ENCODE results near the gene FGF11.
"Not testable (repeated sequence)": the region's sequence is repeated elsewhere in the genome, so short reads cannot be mapped to it uniquely, and the experiment has no call there.

FGF11 gene

GRCh38 chr17:7466639-7467341 is 27.5 kb downstream of the FGF11 start:
- no peak for TF ChIP-seq CTCF (IDR thresholded peaks at IDR 0.05; ENCODE audit: extremely low read depth, insufficient read depth, missing control alignments)
- in situ Hi-C loops (cut with MboI; ENCODE audit: low pct_unique_long_range_greater_than_20kb, low sequenced_read_pairs, unreplicated experiment), result no loop called here
- no peak for DNase-seq (ENCODE audit: low spot score)

GRCh38 chr17:7467498-7467897 is 28.2 kb downstream of the FGF11 start:
- DNase-seq (ENCODE audit: low spot score), result no peak
- in situ Hi-C loops (cut with MboI; ENCODE audit: low pct_unique_long_range_greater_than_20kb, low sequenced_read_pairs, unreplicated experiment), result no loop called here
- TF ChIP-seq CTCF (IDR thresholded peaks at IDR 0.05; ENCODE audit: extremely low read depth, insufficient read depth, missing control alignments), result no peak

GRCh38 chr17:7468290-7468689 is 29.0 kb downstream of the FGF11 start:
- no peak for TF ChIP-seq CTCF (IDR thresholded peaks at IDR 0.05; ENCODE audit: extremely low read depth, insufficient read depth, missing control alignments)
- DNase-seq (ENCODE audit: low spot score), result no peak
- in situ Hi-C loops (cut with MboI; ENCODE audit: low pct_unique_long_range_greater_than_20kb, low sequenced_read_pairs, unreplicated experiment), result no loop called here

- no peak for TF ChIP-seq CTCF (IDR thresholded peaks at IDR 0.05; ENCODE audit: extremely low read depth, insufficient read depth, missing control alignments)
- no peak for DNase-seq (ENCODE audit: low spot score)
- in situ Hi-C loops (cut with MboI; ENCODE audit: low pct_unique_long_range_greater_than_20kb, low sequenced_read_pairs, unreplicated experiment), result no loop called here
Measured at GRCh38 chr17:7468804-7469389, 29.6 kb downstream of the FGF11 start.

- DNase-seq (ENCODE audit: low spot score); in situ Hi-C loops (cut with MboI; ENCODE audit: low pct_unique_long_range_greater_than_20kb, low sequenced_read_pairs, unreplicated experiment): not testable (repeated sequence)
Measured at GRCh38 chr17:7469843-7470242, 30.5 kb downstream of the FGF11 start.

GRCh38 chr17:7470457-7470973 is 31.2 kb downstream of the FGF11 start:
- DNase-seq (ENCODE audit: low spot score); in situ Hi-C loops (cut with MboI; ENCODE audit: low pct_unique_long_range_greater_than_20kb, low sequenced_read_pairs, unreplicated experiment): not testable (repeated sequence)

- no peak for TF ChIP-seq CTCF (IDR thresholded peaks at IDR 0.05; ENCODE audit: extremely low read depth, insufficient read depth, missing control alignments)
- in situ Hi-C loops (cut with MboI; ENCODE audit: low pct_unique_long_range_greater_than_20kb, low sequenced_read_pairs, unreplicated experiment), result no loop called here
- no peak for DNase-seq (ENCODE audit: low spot score)
Measured at GRCh38 chr17:7471729-7472128, 32.4 kb downstream of the FGF11 start.

- DNase-seq (ENCODE audit: low spot score); in situ Hi-C loops (cut with MboI; ENCODE audit: low pct_unique_long_range_greater_than_20kb, low sequenced_read_pairs, unreplicated experiment): not testable (repeated sequence)
Measured at GRCh38 chr17:7474767-7475166, 35.5 kb downstream of the FGF11 start.
